ENCODE data around the gene UBE2E2.

DNA sequence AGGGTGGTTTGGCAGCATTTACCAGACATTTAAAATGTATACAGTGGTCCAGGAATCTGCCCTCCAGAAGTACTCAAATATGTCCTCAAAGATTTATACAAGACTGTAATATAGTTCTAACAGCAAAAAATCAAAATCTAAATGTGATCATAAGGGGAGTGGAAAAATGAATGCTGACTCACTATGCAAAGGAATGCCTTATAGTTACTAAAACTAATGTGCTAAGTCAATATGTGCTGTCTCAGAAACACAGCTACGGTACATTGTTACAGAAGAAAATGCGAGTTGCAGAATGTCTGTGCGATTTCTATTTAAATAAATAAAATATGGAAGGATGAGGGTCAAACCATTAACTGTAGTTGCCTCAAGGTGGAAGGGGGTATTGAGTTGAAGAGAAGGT is 372.6 kb downstream of the UBE2E2 start:
- no peak for TF ChIP-seq POLR2A (IDR thresholded peaks at IDR 0.05; ENCODE audit: low read depth, low read length)
- TF ChIP-seq POLR2AphosphoS5 (IDR thresholded peaks at IDR 0.05; ENCODE audit: low read depth, low read length), result no peak
- TF ChIP-seq TAF1 (IDR thresholded peaks at IDR 0.05; ENCODE audit: borderline replicate concordance, low read depth, low read length), result no peak
